Measurements from ENCODE around the gene FGF12.

The FGF12 gene

DNA sequence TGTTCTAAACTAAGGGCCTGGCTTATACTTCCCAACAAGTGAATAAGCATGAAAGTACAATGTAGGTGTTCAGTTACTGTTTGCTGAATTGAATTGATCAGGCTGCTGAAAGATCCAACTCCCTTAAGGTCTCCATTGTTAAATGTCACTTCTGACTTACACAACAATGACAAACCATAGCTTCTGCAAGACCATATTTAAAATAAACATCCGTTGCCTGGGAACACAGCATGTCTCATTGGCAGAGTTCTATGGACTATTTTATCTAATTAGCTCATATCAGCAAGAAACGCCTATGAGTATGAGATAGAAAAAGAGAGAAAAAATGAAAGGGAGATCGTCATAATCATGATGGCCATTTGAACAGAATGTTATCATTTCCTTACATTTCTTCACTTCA lies 605.4 kb downstream of the FGF12 start:
- Histone ChIP-seq H3K27ac (no peak overlapping the region), H3K4me3 (no peak overlapping the region)
- TF ChIP-seq, protein P1, sequence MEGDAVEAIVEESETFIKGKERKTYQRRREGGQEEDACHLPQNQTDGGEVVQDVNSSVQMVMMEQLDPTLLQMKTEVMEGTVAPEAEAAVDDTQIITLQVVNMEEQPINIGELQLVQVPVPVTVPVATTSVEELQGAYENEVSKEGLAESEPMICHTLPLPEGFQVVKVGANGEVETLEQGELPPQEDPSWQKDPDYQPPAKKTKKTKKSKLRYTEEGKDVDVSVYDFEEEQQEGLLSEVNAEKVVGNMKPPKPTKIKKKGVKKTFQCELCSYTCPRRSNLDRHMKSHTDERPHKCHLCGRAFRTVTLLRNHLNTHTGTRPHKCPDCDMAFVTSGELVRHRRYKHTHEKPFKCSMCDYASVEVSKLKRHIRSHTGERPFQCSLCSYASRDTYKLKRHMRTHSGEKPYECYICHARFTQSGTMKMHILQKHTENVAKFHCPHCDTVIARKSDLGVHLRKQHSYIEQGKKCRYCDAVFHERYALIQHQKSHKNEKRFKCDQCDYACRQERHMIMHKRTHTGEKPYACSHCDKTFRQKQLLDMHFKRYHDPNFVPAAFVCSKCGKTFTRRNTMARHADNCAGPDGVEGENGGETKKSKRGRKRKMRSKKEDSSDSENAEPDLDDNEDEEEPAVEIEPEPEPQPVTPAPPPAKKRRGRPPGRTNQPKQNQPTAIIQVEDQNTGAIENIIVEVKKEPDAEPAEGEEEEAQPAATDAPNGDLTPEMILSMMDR (IDR thresholded peaks at IDR 0.05) = no peak
- no peak for DNase-seq (ENCODE audit: low spot score)

DNA sequence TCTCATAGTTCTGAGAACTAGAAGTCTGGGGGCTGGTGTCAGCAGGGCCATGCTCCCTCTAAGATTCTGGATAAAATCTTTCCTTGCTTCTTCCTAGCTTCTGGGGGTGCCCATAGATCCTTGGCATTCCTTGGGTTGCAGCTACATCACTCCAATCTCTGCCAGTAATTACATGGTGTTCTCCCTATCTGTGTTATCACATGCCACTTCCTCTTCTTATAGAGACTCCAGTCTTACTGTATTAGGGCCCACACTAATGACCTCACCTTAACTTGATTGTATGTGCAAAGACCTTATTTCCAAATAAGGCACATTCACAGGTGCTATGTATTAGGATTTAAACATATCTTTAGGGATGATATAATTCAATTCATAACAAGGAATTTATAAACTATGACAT lies 618.5 kb downstream of the FGF12 start:
- TF ChIP-seq, protein P1 (IDR thresholded peaks at IDR 0.05) = no peak

DNA sequence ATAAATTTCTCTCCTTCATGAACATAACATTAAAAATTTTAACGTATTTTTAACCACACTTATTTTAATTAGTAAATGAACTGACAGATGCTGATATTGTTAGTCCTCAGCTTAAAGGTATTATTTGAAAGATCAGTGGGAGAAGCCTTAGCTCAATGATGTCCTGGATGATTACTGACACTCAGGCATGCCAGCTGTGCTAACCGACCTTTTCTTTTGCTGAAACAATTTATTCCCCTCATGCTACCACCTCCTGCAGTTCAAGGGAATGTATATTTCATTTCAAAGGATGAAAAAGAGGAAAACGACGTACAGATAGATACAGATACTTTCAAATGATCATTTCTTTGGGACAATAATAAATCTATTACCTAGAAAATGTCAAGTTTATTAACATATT lies 620.8 kb downstream of the FGF12 start:
- no peak for DNase-seq (ENCODE audit: low spot score)
- TF ChIP-seq, protein P1 (IDR thresholded peaks at IDR 0.05) = no peak
- Histone ChIP-seq H3K4me3 (no peak overlapping the region), H3K27ac (no peak overlapping the region)

More for the DNA sequence above, 618.5 kb downstream of the FGF12 start:
- Histone ChIP-seq H3K27ac (no peak overlapping the region), H3K4me3 (no peak overlapping the region)
- DNase-seq (ENCODE audit: low spot score) = no peak

DNA sequence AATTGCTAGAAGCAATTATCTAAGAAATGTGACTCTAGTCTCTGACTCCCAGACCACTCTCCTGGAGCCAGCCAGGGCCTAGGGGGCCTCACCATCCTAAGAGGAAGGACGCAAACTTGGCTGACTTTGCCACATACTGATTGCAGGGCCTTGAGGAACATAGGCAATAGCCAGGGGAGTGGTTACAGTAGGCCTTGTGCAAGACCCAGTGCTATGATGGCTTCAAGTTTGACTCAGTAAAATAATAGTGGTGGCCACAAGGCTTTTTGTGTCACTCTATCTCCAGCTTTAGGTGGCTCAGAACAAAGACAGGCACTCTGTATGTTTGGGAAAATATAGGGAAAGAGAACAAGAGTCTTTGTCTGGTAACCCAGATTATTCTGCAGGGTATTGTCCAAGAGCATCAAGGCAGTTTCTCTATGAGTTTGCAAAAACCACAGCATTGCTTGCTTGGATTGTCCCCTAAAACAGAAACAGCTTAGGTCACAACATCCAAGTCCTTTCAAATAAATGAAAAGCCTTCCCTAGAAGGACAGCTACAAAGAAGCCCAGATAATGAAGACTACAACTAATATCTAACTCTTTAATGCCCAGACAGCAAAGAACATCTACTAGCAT lies 634.8 kb downstream of the FGF12 start:
- TF ChIP-seq, protein P1 (IDR thresholded peaks at IDR 0.05) = no peak
- Histone ChIP-seq H3K4me3 (no peak overlapping the region), H3K27ac (no peak overlapping the region)
- no peak for DNase-seq (ENCODE audit: low spot score)

DNA sequence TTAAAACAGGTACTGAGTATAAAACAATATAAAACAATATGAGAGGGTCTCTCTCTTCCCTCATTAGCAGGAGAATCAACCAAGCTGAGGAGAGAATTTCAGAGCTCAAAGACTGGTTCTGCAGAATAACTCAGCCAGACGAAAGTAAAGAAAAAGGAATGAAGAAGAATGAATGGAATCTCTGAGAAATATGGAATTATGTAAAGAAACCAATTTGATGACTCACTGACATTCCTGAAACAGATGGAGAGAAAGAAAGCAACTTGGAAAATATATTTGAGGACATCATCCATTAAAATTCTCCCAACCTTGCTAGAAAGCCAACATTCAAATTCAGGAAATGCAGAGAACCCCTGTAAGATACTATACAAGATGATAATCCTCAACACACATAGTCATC lies 635.5 kb downstream of the FGF12 start:
- TF ChIP-seq, protein P1 (IDR thresholded peaks at IDR 0.05) = no peak
- no peak overlapping the region for H3K27ac ChIP-seq
- no peak for DNase-seq (ENCODE audit: low spot score)
- H3K4me3 ChIP-seq = no peak overlapping the region

DNA sequence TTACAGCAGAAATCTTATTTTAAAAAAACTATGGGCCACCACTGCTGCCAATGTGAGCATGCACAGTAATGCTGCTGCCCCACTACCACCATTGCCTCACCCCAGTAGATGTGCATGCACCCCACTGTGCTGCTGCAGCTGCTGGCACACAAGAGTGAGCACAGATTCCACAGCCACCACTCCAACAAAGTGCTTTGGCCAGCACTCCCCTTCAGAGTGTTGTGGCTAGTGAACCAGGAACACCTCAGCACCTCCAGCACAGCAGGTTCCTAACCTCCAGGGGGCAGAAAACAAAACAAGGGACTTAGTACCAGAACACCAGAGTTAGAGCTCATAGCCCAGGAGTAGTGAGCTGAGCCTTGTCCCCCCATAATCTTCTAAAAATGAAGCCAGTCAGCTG lies 636.8 kb downstream of the FGF12 start:
- no peak for DNase-seq (ENCODE audit: low spot score)
- no peak overlapping the region for H3K4me3 ChIP-seq
- H3K27ac ChIP-seq = no peak overlapping the region
- TF ChIP-seq, protein P1 (IDR thresholded peaks at IDR 0.05) = no peak
